H1 (cell line): ENCODE data around the gene MYO15A. TPM values are rescaled to one million over a fixed set of nuclear protein-coding genes. Genes with fewer than 3 reads are reported as not detected.

Experiments
- ASH2L ChIP-seq: fragments of 200-600, 300-600 bp; sonication (generic); IDR thresholded peaks from one replicate; pipeline ENCODE4 v1.7.1; 2017; ENCODE audit warnings: low read length
- KDM1A ChIP-seq: fragments of 200-600, 300-600 bp; sonication (generic); IDR thresholded peaks from 2 replicates; pipeline ENCODE4 v1.7.1; 2016; ENCODE audit warnings: mild to moderate bottlenecking, low read length, borderline replicate concordance
- SIRT6 ChIP-seq: IDR thresholded peaks from one replicate; pipeline ENCODE4 v1.7.1; 2012; ENCODE audit warnings: low read length, inconsistent platforms
- polyA plus RNA-seq, 7 experiments: library from polyadenylated mRNA; depleted of rRNA in 3 of 7; stranded (reverse) in 5 of 7; unstranded in 2 of 7; fragments of >200 nt in 5 of 7; fragments of 200-250 nt in 2 of 7; gene quantifications; 1 replicate in 5 of 7; 2 replicates in 1 of 7; 4 replicates in 1 of 7; pipeline versions ENCODE4 v1.2.1 to v1.2.3, GENCODE V29; 2011 to 2013; ENCODE audit warnings: missing spikeins in 2 of 7, mixed read lengths in 2 of 7
- total RNA-seq: library from RNA; stranded (reverse); fragmentation: NEBNext Ultra II Directional; extraction: Animal tissue kit (Norgen Biotek cat#: 25700); gene quantifications from 2 replicates; pipeline ENCODE4 v1.2.1, GENCODE V29; 2021

Gene MYO15A
- total and polyA plus RNA-seq, 2 of the 8 experiments (the other 6 are each of a cell fraction or from before 2014, with no cell fraction given) = 1.6 to 4.2 TPM

DNA sequence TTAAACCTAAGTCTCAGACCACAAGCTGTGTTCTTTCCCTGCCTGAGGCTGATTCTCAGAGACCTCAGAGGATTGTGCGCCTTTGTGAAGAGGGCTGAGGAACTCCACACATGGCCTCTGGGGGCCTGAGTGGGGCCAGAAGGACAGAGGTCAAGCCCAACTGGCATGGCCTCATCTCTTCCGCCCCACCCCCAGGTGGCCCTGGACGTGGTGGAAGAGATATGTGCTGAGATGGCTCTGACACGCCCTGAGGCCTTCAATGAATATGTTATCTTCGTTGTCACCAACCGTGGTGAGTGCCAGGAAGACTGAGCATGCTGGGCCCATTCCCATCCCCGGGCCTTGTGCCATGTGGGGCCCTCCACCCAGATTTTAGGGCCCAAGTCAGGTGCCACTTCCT is 55.0 kb downstream of the MYO15A start (continued):
- no peak for TF ChIP-seq SIRT6
- no peak for TF ChIP-seq KDM1A
- TF ChIP-seq ASH2L = no peak
